GM12874 (cell line): ENCODE results near the gene C9orf85.

Experiments used
- TF ChIP-seq, protein P1 (sequence below): IDR thresholded peaks from 2 replicates; pipeline ENCODE4 v1.5.1; 2011; ENCODE audit warnings: low read depth, mild to moderate bottlenecking, control low read depth, low read length, moderate library complexity; ENCODE audit not compliant: insufficient read depth

The C9orf85 gene

DNA sequence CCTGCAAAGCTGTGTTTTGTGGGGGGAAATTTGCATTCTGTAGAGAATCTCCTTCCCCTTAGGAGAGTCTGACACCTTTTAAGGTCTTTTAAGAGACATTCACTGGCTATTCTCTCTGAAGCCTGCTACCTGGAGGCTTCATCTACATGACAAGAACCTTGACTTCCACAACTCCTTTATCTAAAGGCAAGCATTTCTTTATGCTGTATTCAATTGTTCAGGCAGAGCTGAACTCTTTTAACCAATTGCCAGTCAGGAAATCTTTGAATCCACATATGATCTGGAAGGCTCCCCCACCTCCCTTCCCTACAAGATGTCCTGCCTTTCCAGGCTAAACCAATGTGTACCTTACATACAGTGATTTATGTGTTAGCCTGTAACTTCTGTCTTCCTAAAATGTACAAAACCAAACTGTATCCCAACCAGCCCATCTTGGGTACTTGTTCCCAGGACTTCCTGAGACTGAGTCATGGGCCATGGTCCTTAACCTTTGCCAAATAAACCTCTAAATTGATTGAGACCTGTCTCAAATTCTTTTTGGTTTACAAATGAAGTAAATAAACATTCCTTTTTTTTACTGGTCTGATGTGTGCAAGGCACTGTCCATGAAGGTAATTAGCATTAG is 9.9 kb downstream of the C9orf85 start:
- TF ChIP-seq, protein P1, sequence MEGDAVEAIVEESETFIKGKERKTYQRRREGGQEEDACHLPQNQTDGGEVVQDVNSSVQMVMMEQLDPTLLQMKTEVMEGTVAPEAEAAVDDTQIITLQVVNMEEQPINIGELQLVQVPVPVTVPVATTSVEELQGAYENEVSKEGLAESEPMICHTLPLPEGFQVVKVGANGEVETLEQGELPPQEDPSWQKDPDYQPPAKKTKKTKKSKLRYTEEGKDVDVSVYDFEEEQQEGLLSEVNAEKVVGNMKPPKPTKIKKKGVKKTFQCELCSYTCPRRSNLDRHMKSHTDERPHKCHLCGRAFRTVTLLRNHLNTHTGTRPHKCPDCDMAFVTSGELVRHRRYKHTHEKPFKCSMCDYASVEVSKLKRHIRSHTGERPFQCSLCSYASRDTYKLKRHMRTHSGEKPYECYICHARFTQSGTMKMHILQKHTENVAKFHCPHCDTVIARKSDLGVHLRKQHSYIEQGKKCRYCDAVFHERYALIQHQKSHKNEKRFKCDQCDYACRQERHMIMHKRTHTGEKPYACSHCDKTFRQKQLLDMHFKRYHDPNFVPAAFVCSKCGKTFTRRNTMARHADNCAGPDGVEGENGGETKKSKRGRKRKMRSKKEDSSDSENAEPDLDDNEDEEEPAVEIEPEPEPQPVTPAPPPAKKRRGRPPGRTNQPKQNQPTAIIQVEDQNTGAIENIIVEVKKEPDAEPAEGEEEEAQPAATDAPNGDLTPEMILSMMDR = no peak

DNA sequence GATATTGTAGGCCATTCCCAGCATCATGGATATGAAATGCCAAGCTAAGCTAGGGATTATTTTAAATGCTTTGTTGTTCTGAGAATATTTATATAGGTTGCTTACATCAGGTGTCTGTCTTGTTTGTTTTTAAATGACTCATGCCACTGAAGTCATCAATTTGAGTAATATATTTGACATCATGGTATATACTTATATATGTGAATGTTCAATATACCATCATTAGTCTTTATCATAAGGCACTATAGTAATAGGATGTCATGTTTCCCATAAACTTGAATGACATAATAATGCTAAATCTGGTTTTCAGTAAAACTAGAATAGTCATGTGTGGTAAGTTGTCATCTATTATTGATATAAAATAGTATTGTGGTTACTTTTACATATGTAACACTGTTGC is 13.1 kb downstream of the C9orf85 start:
- TF ChIP-seq, protein P1 = no peak

DNA sequence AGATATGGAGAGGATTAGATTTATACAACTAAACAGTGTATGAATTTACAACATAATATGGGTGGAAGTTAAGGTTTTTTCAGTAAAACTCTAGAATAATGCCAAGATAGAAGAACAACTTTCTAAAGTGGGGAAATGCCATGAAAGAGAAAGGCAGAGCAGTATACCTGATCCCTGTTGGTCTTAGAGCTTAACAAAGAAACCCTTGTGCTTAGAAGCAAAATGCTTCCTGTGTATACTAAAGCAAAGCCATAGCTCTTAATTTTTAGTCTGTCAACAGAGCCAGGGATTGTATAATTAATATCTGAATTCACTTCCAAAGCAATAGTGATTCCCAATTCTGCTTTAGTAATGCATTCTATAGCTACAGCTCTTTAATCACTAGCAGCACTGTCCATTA is 14.4 kb downstream of the C9orf85 start:
- TF ChIP-seq, protein P1 = no peak

DNA sequence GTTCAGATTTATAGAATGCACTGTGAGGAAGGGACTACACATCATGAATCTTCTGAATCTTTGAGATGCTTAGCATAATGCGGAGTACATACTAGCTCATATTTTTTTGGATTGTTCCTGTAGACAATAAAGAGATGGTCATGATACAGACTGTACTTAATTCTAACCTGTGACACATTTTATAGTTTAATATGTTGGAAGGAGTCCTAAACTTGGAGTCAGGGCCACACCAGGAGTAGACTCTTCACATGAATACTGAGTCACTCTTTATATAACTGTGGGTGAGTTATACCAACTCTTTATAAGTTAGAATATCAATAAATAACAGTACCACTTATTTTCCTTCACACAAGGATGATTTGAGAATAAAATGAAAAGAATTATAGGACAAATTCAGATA is 16.9 kb downstream of the C9orf85 start:
- TF ChIP-seq, protein P1 = no peak

DNA sequence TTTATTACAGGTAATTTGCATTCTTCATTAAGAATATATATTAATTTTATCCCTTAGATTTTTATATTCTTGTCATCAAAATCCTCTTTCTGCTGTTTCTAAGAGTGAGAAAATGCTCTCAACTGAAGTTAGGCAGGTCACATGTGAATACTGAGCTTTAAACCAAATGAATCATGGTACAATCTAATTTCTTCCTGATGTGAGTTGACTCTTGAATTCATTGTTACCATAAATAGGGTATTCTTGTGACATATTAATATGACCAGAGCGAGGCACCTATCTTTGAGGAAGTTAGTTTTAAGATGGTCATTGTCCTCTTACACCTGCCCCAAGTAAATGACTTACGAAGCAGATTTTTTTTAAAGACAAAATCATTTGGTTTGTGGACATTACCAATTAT is 17.4 kb downstream of the C9orf85 start:
- TF ChIP-seq, protein P1 = no peak

DNA sequence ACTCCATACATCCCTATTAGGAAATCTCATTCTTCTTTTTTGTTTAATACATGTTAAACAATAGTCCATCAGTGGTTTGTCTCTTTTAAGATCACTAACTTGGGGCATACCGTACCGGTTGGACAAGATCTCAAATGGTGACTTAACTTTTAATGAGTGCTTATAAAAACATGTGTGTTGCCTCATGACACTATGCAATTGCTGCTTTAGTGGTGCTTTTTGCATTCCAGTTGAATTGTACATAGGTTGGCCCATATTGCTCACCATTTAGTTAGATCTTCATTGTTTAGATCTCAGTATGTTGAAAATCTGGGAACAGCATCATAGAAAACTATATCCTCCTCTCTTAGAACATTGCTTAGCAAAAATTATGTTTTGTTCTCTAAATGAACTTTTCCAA is 17.8 kb downstream of the C9orf85 start:
- TF ChIP-seq, protein P1 = no peak

DNA sequence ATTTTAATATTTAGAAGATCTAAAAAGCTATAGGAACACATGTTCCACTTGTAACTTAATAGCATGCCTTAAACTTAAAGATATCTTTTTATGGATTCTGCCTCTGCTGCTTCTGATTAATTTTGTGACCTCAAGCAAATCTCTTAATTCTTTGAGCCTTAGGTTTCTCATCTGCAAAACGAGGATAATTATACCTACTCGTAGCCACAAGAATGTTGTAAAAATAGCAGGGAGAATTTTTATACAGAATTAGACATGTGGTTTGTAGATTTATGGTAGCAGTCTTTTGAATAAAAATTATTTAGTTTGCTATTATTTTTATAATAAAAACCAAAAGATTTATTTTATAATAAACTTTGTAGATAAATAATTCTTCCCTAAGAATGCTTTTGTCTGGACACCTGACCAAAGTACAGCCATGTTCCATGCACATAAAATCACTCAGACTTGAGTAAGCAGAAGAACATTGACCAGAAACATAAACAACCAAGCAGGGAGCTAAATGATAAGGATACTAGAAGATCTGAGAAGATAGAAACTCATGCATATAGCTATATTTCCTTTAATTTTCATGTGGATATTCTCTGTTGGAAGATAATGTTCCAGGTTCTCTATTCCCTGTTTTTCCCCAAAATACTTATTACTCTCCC is 18.5 kb downstream of the C9orf85 start:
- TF ChIP-seq, protein P1 = no peak
